Esophagus squamous epithelium (tissue), 4 donors: ENCODE data around the gene AMN.

Experiments used
- POLR2A ChIP-seq, 4 donors: fragments of 450-650 bp; IDR thresholded peaks; one replicate each; pipeline ENCODE4 v1.6.1; 2017; ENCODE audit warnings: antibody characterized with exemption in 4 of 4, mild to moderate bottlenecking in 4 of 4, moderate library complexity in 3 of 4
- TF ChIP-seq, protein P1 (sequence below), 6 experiments: fragments of 450-650 bp in 4 of 6; fragments of 200-600 bp in 2 of 6; sonication (generic) in 2 of 6; IDR thresholded peaks; one replicate each; pipeline ENCODE4 v1.5.1; 2016 to 2019; ENCODE audit warnings: antibody characterized with exemption in 6 of 6, mild to moderate bottlenecking in 4 of 6, moderate library complexity in 4 of 6

DNA sequence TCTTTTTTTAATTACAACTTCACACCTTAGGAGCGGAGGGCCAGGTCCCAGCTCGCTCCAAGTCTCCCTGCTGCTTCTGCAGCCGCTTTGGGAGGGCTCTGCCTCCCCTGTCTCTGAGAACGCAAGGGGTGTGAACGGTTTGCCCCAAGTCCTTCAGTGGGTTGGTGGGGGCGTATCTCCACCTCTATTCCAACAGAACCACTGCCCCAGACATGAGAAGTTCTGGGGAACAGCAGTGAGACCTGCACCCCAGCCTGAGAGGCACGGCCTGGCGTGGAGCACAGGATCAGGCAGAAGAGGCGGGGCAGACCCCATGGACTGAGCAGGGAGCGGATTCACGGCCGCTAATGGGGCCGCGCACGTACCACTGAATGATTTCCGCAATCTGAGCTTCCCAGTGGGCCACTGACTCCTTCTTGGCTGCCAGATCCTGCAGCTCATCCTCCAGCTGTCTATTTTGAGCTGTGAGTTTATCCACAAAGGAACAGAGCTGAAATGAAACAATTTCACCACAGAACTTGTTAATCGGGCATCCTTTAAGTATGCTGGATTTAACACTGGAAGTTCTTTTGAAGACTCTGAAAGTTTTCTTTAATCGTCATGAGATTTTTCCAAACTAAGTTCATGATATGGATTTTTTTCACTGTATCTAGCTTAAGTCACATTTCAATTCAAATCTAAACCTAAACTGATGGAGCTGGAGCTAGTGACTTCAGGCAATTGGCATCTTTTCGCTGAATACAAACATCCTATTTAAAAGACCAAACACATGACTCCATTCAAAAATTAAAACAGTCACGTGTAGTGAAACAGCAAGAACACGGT lies 44.4 kb downstream of the AMN start:
- TF ChIP-seq, protein P1, sequence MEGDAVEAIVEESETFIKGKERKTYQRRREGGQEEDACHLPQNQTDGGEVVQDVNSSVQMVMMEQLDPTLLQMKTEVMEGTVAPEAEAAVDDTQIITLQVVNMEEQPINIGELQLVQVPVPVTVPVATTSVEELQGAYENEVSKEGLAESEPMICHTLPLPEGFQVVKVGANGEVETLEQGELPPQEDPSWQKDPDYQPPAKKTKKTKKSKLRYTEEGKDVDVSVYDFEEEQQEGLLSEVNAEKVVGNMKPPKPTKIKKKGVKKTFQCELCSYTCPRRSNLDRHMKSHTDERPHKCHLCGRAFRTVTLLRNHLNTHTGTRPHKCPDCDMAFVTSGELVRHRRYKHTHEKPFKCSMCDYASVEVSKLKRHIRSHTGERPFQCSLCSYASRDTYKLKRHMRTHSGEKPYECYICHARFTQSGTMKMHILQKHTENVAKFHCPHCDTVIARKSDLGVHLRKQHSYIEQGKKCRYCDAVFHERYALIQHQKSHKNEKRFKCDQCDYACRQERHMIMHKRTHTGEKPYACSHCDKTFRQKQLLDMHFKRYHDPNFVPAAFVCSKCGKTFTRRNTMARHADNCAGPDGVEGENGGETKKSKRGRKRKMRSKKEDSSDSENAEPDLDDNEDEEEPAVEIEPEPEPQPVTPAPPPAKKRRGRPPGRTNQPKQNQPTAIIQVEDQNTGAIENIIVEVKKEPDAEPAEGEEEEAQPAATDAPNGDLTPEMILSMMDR (IDR thresholded peaks at IDR 0.05), result no peak
- TF ChIP-seq POLR2A (IDR thresholded peaks at IDR 0.05), result no peak
